Measurements from ENCODE around the gene CA6.
A peak's percentile ranks its signal among the peaks of the same experiment; 100 is the strongest.

The CA6 gene

DNA sequence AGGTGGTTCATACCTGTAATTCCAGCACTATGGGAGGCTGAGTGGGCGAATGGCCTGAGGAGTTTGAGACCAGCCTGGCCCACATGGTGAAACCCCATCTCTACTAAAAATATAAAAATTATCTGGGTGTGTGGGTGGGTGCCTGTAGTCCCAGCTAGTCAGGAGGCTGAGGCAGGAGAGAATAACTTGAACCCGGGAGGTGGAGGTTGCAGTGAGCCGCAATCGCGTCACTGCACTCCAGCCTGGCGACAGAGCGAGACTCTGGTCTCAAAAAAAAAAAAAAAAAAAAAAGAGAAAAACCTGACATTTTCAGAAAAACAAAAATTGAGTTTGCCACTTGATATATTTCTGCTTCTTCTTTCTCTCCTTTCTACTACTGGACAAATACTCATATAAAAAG, 24.3 kb downstream of the CA6 start:
- ChIA-PET POLR2A (no interaction called here), CTCF (no interaction called here)
- TF ChIP-seq ARNT (IDR thresholded peaks at IDR 0.05) (no peak), CTBP1 (IDR thresholded peaks at IDR 0.05; ENCODE audit: borderline replicate concordance) (no peak), ZNF384 (IDR thresholded peaks at IDR 0.05) (no peak), ELF4 (IDR thresholded peaks at IDR 0.05) (no peak), FOXK2 (IDR thresholded peaks at IDR 0.05) (no peak), SP1 (IDR thresholded peaks at IDR 0.05) (no peak), LEF1 (IDR thresholded peaks at IDR 0.05; ENCODE audit: borderline replicate concordance) (no peak)
- no peak for DNase-seq (ENCODE audit: extremely low spot score)

DNA sequence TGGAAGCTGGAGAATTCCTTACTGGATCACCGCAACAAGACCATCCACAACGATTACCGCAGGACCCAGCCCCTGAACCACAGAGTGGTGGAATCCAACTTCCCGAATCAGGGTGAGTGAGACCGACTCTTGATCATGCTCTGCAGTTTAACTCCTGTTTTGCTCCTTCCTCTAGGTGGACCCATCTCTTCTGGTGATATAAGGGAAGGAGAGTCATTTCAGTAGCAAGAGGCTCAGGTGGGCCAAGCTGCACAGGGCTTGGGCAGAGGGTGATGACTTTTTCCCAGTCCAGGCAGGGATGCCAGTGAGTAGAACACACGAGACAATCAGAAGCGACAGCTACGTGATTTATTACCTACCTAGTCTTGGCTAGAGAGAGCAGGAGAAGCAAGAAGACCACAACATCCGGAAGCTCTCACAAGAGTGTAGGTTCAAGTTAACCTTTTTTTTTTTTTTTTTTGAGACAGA, 25.2 kb downstream of the CA6 start:
- no peak for DNase-seq (ENCODE audit: extremely low spot score)
- ChIA-PET CTCF (interaction anchor here (0.6 kb wide), 1 partner anchor 279 kb away, joined by 3 read pairs; no protein-coding TSS in a partner anchor), POLR2A (no interaction called here)
- no peak for TF ChIP-seq CTBP1 (IDR thresholded peaks at IDR 0.05; ENCODE audit: borderline replicate concordance)
- TF ChIP-seq, protein P1, sequence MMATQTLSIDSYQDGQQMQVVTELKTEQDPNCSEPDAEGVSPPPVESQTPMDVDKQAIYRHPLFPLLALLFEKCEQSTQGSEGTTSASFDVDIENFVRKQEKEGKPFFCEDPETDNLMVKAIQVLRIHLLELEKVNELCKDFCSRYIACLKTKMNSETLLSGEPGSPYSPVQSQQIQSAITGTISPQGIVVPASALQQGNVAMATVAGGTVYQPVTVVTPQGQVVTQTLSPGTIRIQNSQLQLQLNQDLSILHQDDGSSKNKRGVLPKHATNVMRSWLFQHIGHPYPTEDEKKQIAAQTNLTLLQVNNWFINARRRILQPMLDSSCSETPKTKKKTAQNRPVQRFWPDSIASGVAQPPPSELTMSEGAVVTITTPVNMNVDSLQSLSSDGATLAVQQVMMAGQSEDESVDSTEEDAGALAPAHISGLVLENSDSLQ (IDR thresholded peaks at IDR 0.05): peak; percentile 75; the same call in 1 of the 2 replicates

DNA sequence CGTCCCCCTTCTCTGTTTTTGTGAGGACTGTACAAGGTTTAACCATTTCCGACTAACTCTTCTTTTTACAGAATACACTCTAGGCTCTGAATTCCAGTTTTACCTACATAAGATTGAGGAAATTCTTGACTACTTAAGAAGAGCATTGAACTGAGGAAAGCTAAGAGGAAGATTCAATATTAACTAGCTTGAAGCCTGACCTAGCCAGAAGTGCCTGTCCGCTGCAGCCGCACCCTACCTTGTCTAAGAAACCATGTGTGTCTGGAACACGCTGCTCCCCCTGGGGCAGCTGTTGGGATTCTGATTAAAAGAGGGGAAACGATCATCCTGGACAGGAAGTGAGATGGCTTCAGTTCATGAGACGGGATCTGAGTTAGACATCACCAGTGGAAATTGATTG, 28.9 kb downstream of the CA6 start:
- ChIA-PET CTCF (interaction anchor here (1.6 to 1.7 kb wide), 3 partner anchors 11 to 30 kb away, joined by 3 to 5 read pairs (median 4); no protein-coding TSS in a partner anchor), POLR2A (no interaction called here)
- no peak for TF ChIP-seq HDGF (IDR thresholded peaks at IDR 0.05; ENCODE audit: borderline replicate concordance)
- TF ChIP-seq NFRKB (IDR thresholded peaks at IDR 0.05): no peak
- no peak for TF ChIP-seq ZNF384 (IDR thresholded peaks at IDR 0.05)
- TF ChIP-seq ELF4 (IDR thresholded peaks at IDR 0.05): no peak
- no peak for TF ChIP-seq FOXM1 (IDR thresholded peaks at IDR 0.05; ENCODE audit: borderline replicate concordance)
- no peak for DNase-seq (ENCODE audit: extremely low spot score)

DNA sequence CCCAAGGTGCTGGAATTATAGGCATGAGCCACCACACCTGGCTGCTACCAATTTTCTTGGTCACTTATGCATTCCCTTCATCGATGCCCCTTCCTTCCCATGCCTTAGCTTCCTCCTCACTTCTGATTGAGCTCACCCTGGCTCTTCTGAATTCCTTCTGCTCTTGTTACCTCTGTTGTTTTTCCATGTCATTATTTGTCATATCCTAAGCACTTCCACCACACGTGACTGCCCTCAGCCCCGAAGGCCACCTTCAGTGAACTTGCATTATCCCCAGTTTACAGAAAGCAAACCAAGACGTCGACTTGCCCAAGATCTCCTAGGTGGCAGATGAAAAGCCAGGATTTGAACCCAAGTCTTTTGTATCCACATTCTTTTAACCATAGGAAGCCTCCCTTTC, 30.7 kb downstream of the CA6 start:
- CTCF ChIA-PET: interaction anchor here (1.5 kb wide), 1 partner anchor 29 kb away, joined by 4 read pairs; no protein-coding TSS in a partner anchor
- POLR2A ChIA-PET: no interaction called here
- DNase-seq (ENCODE audit: extremely low spot score): no peak

DNA sequence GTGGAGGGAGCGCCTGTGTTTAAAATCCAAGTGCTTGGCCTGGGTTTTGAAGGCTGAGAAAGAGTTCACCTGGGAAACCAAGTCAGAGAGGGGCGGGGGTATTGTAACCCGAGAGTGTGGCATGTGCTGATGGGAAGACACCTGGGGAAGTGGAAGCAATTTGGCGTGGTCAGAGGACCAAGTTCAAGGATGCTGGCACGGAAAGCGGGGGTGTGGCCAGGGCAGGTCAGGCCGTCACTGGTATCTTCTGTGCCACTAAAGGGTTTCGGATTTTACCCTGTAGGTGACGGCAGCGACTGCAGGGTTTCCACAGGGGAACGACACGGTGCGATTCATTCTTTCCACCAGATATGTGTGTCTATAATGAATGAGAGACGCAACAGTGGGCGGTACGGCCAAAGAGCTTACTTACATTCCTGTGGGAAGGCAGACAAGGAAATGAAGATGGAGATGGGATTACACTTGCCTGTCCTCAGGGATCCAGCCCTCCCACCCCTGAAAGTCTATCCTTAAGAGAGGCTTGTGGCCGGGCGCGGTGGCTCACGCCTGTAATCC, 31.3 kb downstream of the CA6 start:
- no peak for TF ChIP-seq SUZ12 (IDR thresholded peaks at IDR 0.05)
- no peak for TF ChIP-seq ARNT (IDR thresholded peaks at IDR 0.05)
- no peak for TF ChIP-seq TARDBP (IDR thresholded peaks at IDR 0.05)
- no peak for TF ChIP-seq LEF1 (IDR thresholded peaks at IDR 0.05; ENCODE audit: borderline replicate concordance)
- no peak for TF ChIP-seq FOXA1 (IDR thresholded peaks at IDR 0.05)
- TF ChIP-seq, protein P1 (IDR thresholded peaks at IDR 0.05): no peak
- TF ChIP-seq HDGF (IDR thresholded peaks at IDR 0.05; ENCODE audit: borderline replicate concordance): no peak
- TF ChIP-seq CTBP1 (IDR thresholded peaks at IDR 0.05; ENCODE audit: borderline replicate concordance): no peak
- TF ChIP-seq ZNF384 (IDR thresholded peaks at IDR 0.05): no peak
- TF ChIP-seq NFRKB (IDR thresholded peaks at IDR 0.05): no peak
- no peak for TF ChIP-seq BHLHE40 (IDR thresholded peaks at IDR 0.05; ENCODE audit: borderline replicate concordance)
- no peak for TF ChIP-seq FOXK2 (IDR thresholded peaks at IDR 0.05)
- no peak for TF ChIP-seq L3MBTL2 (conservative IDR thresholded peaks at IDR 0.05)
- CTCF ChIA-PET: interaction anchor here (1.5 kb wide), 1 partner anchor 28 kb away, joined by 4 read pairs; no protein-coding TSS in a partner anchor
- POLR2A ChIA-PET: no interaction called here

More for the DNA sequence above, 30.7 kb downstream of the CA6 start:
- TF ChIP-seq FOXK2 (IDR thresholded peaks at IDR 0.05) (no peak), ARNT (IDR thresholded peaks at IDR 0.05) (no peak), FOXM1 (IDR thresholded peaks at IDR 0.05; ENCODE audit: borderline replicate concordance) (no peak), L3MBTL2 (conservative IDR thresholded peaks at IDR 0.05) (no peak), ZNF384 (IDR thresholded peaks at IDR 0.05) (no peak), ELF4 (IDR thresholded peaks at IDR 0.05) (no peak), SP1 (IDR thresholded peaks at IDR 0.05) (no peak), CTBP1 (IDR thresholded peaks at IDR 0.05; ENCODE audit: borderline replicate concordance) (no peak), TARDBP (IDR thresholded peaks at IDR 0.05) (no peak), NFRKB (IDR thresholded peaks at IDR 0.05) (no peak), SUZ12 (IDR thresholded peaks at IDR 0.05) (no peak), LEF1 (IDR thresholded peaks at IDR 0.05; ENCODE audit: borderline replicate concordance) (no peak), FOXA1 (IDR thresholded peaks at IDR 0.05) (no peak), HDGF (IDR thresholded peaks at IDR 0.05; ENCODE audit: borderline replicate concordance) (no peak), BHLHE40 (IDR thresholded peaks at IDR 0.05; ENCODE audit: borderline replicate concordance) (no peak)
- TF ChIP-seq, protein P1 (IDR thresholded peaks at IDR 0.05): no peak

DNA sequence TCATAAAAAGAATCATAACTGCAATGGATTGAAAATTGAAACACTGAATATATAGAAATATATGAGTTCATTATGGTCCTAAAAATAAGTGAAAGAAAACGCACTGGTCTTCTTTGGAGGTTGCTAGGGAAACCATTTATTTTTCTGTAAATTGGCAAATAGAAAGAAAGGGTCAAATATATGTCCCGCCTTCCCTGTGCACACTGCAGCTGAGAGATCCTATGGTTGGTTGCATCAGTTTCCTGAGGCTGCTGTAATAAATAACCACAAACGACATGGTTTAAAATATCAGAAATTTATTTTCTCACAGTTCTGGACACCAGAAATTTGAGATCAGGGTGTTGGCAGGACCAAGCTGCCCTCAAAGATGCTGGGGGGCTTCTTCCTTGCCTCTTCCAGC, 35.0 kb downstream of the CA6 start:
- TF ChIP-seq TARDBP (IDR thresholded peaks at IDR 0.05) (no peak), BHLHE40 (IDR thresholded peaks at IDR 0.05; ENCODE audit: borderline replicate concordance) (no peak), ARNT (IDR thresholded peaks at IDR 0.05) (no peak), CTBP1 (IDR thresholded peaks at IDR 0.05; ENCODE audit: borderline replicate concordance) (no peak), SP1 (IDR thresholded peaks at IDR 0.05) (no peak)
- DNase-seq (ENCODE audit: extremely low spot score): no peak
- ChIA-PET CTCF (interaction anchor here (1.3 kb wide), 1 partner anchor 24 kb away, joined by 4 read pairs; no protein-coding TSS in a partner anchor), POLR2A (no interaction called here)

More for the DNA sequence above, 31.3 kb downstream of the CA6 start:
- DNase-seq (ENCODE audit: extremely low spot score): no peak
